IPS-15b (cell line): Measurements from ENCODE around the gene SACS.

Source experiments
- H3K27me3 ChIP-seq: one replicate; pipeline ENCODE4 v1.6.1; 2013; ENCODE audit warnings: low read length; ENCODE audit not compliant: control insufficient read depth, insufficient read depth
- H3K36me3 ChIP-seq: one replicate; pipeline ENCODE4 v1.6.1; 2013; ENCODE audit warnings: low read length; ENCODE audit not compliant: control insufficient read depth, insufficient read depth
- H3K4me1 ChIP-seq: one replicate; pipeline ENCODE4 v1.6.1; 2013; ENCODE audit warnings: mild to moderate bottlenecking, low read length; ENCODE audit not compliant: control insufficient read depth, insufficient read depth
- H3K4me3 ChIP-seq: one replicate; pipeline ENCODE4 v1.5.1; 2013; ENCODE audit warnings: low read depth, low read length
- H3K9ac ChIP-seq: one replicate; pipeline ENCODE4 v1.6.1; 2013; ENCODE audit warnings: low read depth, mild to moderate bottlenecking, low read length
- H3K9me3 ChIP-seq: one replicate; pipeline ENCODE4 v1.6.1; 2013; ENCODE audit warnings: mild to moderate bottlenecking, low read length; ENCODE audit not compliant: control insufficient read depth, insufficient read depth

SACS gene

GRCh38 chr13:23467048-23467931 is 33.8 kb upstream of the SACS start:
- H3K9ac ChIP-seq, result no peak overlapping the region
- H3K4me3 ChIP-seq, result no peak overlapping the region

DNA sequence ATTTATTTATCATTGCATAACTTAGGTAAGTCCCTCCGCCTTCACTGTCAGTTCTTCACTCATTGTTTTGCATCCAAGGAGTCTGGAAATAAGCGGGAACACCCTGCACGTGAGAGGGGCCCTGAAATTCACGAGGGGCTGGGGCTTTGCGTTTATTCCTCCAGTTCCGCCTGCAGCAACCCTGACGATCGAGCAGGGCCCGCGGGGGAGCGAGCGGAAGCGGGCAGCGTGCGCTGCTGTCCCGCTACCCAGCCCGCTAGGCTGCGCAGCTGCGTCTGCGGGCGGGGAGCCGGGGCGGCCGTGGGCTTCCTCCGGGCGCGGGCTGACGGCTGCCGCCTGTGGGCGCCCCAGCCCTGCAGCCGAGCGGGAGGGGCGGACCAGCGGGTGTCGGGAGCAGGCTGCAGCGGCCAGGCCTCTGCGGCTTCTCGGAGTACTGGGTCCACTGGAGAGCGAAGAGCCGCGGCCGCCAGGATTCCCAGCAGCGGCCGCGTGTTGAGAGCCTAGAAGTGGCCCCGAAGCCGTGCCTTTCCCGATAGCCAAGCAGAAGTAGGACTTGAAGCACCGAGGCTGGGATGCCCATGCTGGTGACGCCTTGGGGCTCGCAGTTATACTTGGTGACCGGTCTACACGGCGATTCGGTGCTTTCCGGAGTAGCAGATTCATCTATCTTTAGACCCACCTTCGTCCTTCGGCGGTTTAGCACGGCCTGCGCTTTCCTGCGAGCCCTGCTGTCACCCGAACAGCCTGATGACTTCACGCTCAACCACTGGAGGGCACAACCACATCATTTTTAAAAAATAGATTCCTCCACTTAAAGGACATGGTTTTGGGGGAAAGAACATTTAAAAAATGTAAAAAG is 32.9 kb upstream of the SACS start:
- no peaks in the 10 kb centered on the region for H3K9me3 ChIP-seq
- H3K4me1 ChIP-seq, result peaks cover 10% of the 10 kb centered on the region
- peak overlapping the region; percentile 69 for H3K4me3 ChIP-seq
- no peak overlapping the region for H3K9ac ChIP-seq
- H3K27me3 ChIP-seq, result peaks cover 20% of the 10 kb centered on the region
- no peaks in the 10 kb centered on the region for H3K36me3 ChIP-seq

More at GRCh38 chr13:23467048-23467931, 33.8 kb upstream of the SACS start:
- no peaks in the 10 kb centered on the region for H3K9me3 ChIP-seq
- H3K4me1 ChIP-seq, result peaks cover 10% of the 10 kb centered on the region
- H3K36me3 ChIP-seq, result no peaks in the 10 kb centered on the region
- peaks cover 20% of the 10 kb centered on the region for H3K27me3 ChIP-seq

GRCh38 chr13:23463661-23464060 is 30.2 kb upstream of the SACS start:
- Histone ChIP-seq H3K27me3 (peaks cover 20% of the 10 kb centered on the region), H3K4me3 (no peak overlapping the region), H3K9me3 (no peaks in the 10 kb centered on the region), H3K36me3 (no peaks in the 10 kb centered on the region), H3K4me1 (no peaks in the 10 kb centered on the region), H3K9ac (no peak overlapping the region)

- Histone ChIP-seq H3K4me1 (no peaks in the 10 kb centered on the region), H3K4me3 (no peak overlapping the region), H3K36me3 (no peaks in the 10 kb centered on the region), H3K9ac (no peak overlapping the region), H3K27me3 (peaks cover 20% of the 10 kb centered on the region), H3K9me3 (no peaks in the 10 kb centered on the region)
Measured at GRCh38 chr13:23462815-23463559, 29.5 kb upstream of the SACS start.

GRCh38 chr13:23461544-23461943 is 28.0 kb upstream of the SACS start:
- peaks cover 20% of the 10 kb centered on the region for H3K27me3 ChIP-seq
- no peak overlapping the region for H3K4me3 ChIP-seq
- H3K36me3 ChIP-seq, result no peaks in the 10 kb centered on the region
- no peaks in the 10 kb centered on the region for H3K4me1 ChIP-seq
- H3K9ac ChIP-seq, result no peak overlapping the region
- no peaks in the 10 kb centered on the region for H3K9me3 ChIP-seq

- H3K4me1 ChIP-seq, result no peaks in the 10 kb centered on the region
- H3K27me3 ChIP-seq, result peaks cover 17% of the 10 kb centered on the region
Measured at GRCh38 chr13:23460921-23461320, 27.4 kb upstream of the SACS start.

GRCh38 chr13:23460309-23460708 is 26.8 kb upstream of the SACS start:
- Histone ChIP-seq H3K4me3 (no peak overlapping the region), H3K4me1 (no peaks in the 10 kb centered on the region), H3K9ac (no peak overlapping the region), H3K27me3 (peaks cover 11% of the 10 kb centered on the region), H3K9me3 (no peaks in the 10 kb centered on the region), H3K36me3 (no peaks in the 10 kb centered on the region)

More at GRCh38 chr13:23460921-23461320, 27.4 kb upstream of the SACS start:
- no peak overlapping the region for H3K4me3 ChIP-seq
- no peak overlapping the region for H3K9ac ChIP-seq
- H3K36me3 ChIP-seq, result no peaks in the 10 kb centered on the region
- H3K9me3 ChIP-seq, result no peaks in the 10 kb centered on the region

DNA sequence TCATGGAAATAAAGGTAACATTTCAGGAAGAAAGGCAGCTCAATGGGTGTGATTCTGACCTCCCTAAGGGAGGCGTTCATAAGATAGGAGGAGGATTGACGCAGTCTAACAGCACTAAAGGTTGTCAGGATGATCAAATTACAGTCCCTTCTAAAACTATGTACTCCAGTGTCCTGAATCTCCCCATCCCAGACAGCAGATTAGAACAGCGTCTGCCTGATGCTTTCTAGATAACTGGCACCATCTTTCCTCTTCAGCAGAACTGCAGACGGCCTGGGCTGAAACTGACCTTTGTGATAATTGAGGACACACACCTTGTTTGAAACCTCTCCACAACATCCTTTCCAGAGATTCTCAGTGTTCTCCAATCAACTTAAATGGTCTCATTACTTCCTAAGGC is 25.5 kb upstream of the SACS start:
- no peaks in the 10 kb centered on the region for H3K9me3 ChIP-seq
- H3K4me1 ChIP-seq, result no peaks in the 10 kb centered on the region
- no peaks in the 10 kb centered on the region for H3K27me3 ChIP-seq
- H3K9ac ChIP-seq, result no peak overlapping the region
- H3K36me3 ChIP-seq, result no peaks in the 10 kb centered on the region
- H3K4me3 ChIP-seq, result no peak overlapping the region

GRCh38 chr13:23456437-23457210 is 23.1 kb upstream of the SACS start:
- peaks cover 1% of the 10 kb centered on the region for H3K4me1 ChIP-seq
- H3K36me3 ChIP-seq, result no peaks in the 10 kb centered on the region
- no peaks in the 10 kb centered on the region for H3K27me3 ChIP-seq
- no peak overlapping the region for H3K9ac ChIP-seq
- H3K4me3 ChIP-seq, result no peak overlapping the region
- no peaks in the 10 kb centered on the region for H3K9me3 ChIP-seq

- Histone ChIP-seq H3K4me1 (peaks cover 11% of the 10 kb centered on the region), H3K9me3 (no peaks in the 10 kb centered on the region), H3K9ac (no peak overlapping the region), H3K36me3 (no peaks in the 10 kb centered on the region), H3K27me3 (no peaks in the 10 kb centered on the region), H3K4me3 (no peak overlapping the region)
Measured at GRCh38 chr13:23455401-23456185, 22.1 kb upstream of the SACS start.
